ENCODE results near the gene TBX5. TPM values are rescaled to one million over a fixed set of nuclear protein-coding genes. Genes with fewer than 3 reads are reported as not detected.

The TBX5 gene
- total RNA-seq, 2 experiments from 2014 or later = not detected

DNA sequence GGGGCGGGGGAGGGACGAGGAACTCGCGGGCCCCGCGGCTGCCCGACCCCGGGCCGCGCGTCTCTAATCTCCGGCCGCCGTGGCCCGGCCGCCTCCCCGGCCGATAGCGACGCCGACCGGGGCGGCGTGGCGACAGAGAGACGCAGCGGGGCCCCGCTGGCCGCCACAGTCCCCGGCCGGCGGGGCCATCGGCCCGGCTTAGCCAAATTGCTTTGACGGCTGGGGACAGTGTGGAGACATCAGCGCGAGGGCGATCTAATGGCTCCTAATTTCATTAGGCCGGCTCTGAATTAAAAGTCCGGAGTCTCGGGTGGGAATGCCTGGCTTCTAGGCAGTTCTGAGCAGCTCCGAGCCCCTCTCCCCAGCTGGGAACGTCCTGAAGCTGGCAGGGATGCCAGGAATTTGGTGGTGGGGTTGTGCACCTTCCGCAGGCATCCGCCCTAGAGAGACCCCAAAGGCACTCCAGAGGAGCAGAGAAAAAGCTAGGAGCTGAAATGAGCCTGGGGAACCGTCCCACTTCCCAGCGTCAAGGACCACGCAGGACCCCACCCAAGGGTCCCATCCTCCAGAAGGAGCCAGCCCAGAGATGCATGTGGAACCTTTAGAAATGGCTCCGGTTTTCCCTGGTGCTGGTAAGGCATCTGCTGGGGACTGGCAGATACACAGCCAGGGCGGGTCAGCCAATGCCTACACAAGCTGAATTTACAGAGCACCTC, 9.6 kb downstream of the TBX5 start:
- H3K27ac Mint-ChIP-seq = no peak overlapping the region
- H3K27me3 Mint-ChIP-seq = peaks cover 80% of the 10 kb centered on the region
- H3K9me3 Mint-ChIP-seq = no peaks in the 10 kb centered on the region
- no peaks in the 10 kb centered on the region for H3K36me3 Mint-ChIP-seq (ENCODE audit: low read depth)
- peaks cover 4% of the 10 kb centered on the region for H3K4me1 Mint-ChIP-seq (ENCODE audit: low read depth)
- H3K4me3 Mint-ChIP-seq = no peak overlapping the region
- ChIA-PET POLR2A (interaction anchor here (0.7 kb wide), 1 partner anchor 12 kb away, joined by 3 read pairs; no protein-coding TSS in a partner anchor), CTCF (no interaction called here)
- DNase-seq = no peak
- intact Hi-C loops (cut with micrococcal nuclease) = no loop called here
- no peak for ATAC-seq
- TF ChIP-seq, protein P1, sequence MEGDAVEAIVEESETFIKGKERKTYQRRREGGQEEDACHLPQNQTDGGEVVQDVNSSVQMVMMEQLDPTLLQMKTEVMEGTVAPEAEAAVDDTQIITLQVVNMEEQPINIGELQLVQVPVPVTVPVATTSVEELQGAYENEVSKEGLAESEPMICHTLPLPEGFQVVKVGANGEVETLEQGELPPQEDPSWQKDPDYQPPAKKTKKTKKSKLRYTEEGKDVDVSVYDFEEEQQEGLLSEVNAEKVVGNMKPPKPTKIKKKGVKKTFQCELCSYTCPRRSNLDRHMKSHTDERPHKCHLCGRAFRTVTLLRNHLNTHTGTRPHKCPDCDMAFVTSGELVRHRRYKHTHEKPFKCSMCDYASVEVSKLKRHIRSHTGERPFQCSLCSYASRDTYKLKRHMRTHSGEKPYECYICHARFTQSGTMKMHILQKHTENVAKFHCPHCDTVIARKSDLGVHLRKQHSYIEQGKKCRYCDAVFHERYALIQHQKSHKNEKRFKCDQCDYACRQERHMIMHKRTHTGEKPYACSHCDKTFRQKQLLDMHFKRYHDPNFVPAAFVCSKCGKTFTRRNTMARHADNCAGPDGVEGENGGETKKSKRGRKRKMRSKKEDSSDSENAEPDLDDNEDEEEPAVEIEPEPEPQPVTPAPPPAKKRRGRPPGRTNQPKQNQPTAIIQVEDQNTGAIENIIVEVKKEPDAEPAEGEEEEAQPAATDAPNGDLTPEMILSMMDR (IDR thresholded peaks at IDR 0.05) = no peak

DNA sequence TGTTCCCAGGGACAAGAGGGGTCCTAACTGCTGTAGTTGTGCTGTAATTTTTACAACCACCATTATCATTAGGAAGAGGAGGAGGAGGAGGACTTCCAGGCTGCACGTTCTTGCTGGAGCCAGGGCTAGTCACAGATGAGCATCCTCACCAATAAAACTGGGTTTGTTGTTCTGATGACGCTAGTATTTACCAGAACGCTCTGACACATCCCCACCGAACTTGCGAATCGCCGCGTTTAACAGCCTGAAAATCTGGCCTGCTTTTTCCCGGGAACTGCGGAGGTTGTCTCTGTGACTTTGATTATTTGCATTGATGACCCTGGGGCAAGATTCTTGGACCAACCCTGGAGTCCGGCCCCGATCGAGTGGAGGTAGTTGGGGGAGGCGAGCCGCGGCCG, 10.2 kb downstream of the TBX5 start:
- no peaks in the 10 kb centered on the region for H3K36me3 Mint-ChIP-seq (ENCODE audit: low read depth)
- intact Hi-C loops (cut with micrococcal nuclease) = no loop called here
- POLR2A ChIA-PET = no interaction called here

DNA sequence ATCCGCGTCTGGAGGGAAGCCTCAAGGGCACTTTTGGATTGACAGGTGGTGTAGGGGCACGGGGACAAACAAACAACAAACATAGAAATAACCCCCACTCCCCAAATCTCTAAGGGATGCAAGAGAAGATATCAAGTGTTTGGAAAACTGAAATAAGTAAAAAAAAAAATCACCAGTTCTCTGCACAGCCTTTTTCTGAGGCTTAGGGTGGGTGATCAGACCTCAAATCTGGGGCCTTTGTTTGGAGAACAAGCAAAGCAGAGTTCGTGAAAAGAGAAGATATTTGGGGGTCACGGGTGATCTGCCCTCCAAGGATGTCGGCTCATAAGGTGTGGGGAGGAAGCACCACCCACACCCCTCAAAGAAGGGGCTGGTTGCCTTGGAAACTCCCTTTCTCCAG, 10.7 kb downstream of the TBX5 start:
- no peaks in the 10 kb centered on the region for H3K36me3 Mint-ChIP-seq (ENCODE audit: low read depth)
- CTCF ChIA-PET = no interaction called here
- H3K4me3 Mint-ChIP-seq = no peak overlapping the region
- DNase-seq = no peak
- peaks cover 80% of the 10 kb centered on the region for H3K27me3 Mint-ChIP-seq
- TF ChIP-seq, protein P1 (IDR thresholded peaks at IDR 0.05) = no peak
- H3K9me3 Mint-ChIP-seq = no peaks in the 10 kb centered on the region
- no peak for ATAC-seq
- intact Hi-C loops (cut with micrococcal nuclease) = no loop called here
- POLR2A ChIA-PET = no interaction called here
- H3K27ac Mint-ChIP-seq = no peak overlapping the region
- peaks cover 4% of the 10 kb centered on the region for H3K4me1 Mint-ChIP-seq (ENCODE audit: low read depth)

More for the DNA sequence above, 10.2 kb downstream of the TBX5 start:
- no peak overlapping the region for H3K27ac Mint-ChIP-seq
- H3K4me1 Mint-ChIP-seq (ENCODE audit: low read depth) = peaks cover 4% of the 10 kb centered on the region
- H3K4me3 Mint-ChIP-seq = no peak overlapping the region
- no peaks in the 10 kb centered on the region for H3K9me3 Mint-ChIP-seq
- ATAC-seq = no peak
- TF ChIP-seq, protein P1 (IDR thresholded peaks at IDR 0.05) = no peak
- CTCF ChIA-PET = no interaction called here
- peaks cover 80% of the 10 kb centered on the region for H3K27me3 Mint-ChIP-seq
- DNase-seq = no peak

DNA sequence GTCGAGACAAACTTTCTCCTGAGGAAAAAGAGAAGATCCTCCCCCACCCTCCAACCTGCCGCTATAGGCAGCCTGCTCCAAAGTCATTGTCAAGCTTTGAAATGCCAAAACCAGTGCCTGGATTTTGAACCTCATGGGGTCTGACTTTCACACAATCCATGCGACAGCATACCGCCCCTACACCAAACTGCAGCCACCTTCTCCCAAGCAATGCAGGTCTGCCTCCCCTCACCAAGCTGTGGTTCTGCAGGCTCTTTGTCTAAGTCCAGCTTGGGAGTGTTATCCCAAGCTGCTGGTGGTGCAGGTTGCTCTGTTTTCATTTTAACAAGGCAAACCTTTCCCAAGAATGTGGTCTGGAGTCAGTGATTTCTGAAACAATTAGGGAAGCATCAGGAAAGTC, 12.4 kb downstream of the TBX5 start:
- Mint-ChIP-seq H3K9me3 (no peaks in the 10 kb centered on the region), H3K27me3 (peaks cover 67% of the 10 kb centered on the region), H3K4me1 (ENCODE audit: low read depth) (peaks cover 4% of the 10 kb centered on the region), H3K27ac (no peak overlapping the region), H3K4me3 (no peak overlapping the region), H3K36me3 (ENCODE audit: low read depth) (no peaks in the 10 kb centered on the region)
- no peak for DNase-seq
- intact Hi-C loops (cut with micrococcal nuclease) = no loop called here
- no peak for ATAC-seq
- POLR2A ChIA-PET = no interaction called here
- CTCF ChIA-PET = no interaction called here
- TF ChIP-seq, protein P1 (IDR thresholded peaks at IDR 0.05) = no peak

DNA sequence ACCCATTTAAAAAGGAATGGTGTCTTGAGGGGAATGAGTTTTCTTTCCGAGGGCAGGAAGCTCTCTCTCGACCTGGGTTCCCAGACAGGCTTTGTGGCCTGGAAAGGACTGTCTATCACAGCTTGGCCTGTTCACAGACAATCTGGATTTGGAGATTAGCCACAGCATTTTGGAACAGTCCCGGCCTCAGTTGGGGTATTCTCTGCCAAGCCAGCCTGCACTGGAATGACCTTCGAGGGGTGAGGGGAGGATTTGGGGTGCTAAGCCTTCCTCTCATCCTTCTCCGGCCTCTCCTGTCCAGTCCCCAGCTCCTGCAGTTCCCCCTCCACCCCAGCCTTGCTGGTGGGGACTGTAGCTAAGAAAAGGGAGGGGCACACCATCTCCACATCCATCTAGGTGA, 13.0 kb downstream of the TBX5 start:
- H3K27ac Mint-ChIP-seq = no peak overlapping the region
- POLR2A ChIA-PET = no interaction called here
- H3K27me3 Mint-ChIP-seq = peaks cover 61% of the 10 kb centered on the region
- intact Hi-C loops (cut with micrococcal nuclease) = no loop called here
- no peak for ATAC-seq
- peaks cover 4% of the 10 kb centered on the region for H3K4me1 Mint-ChIP-seq (ENCODE audit: low read depth)
- no peaks in the 10 kb centered on the region for H3K36me3 Mint-ChIP-seq (ENCODE audit: low read depth)
- CTCF ChIA-PET = no interaction called here
- no peak for DNase-seq
- TF ChIP-seq, protein P1 (IDR thresholded peaks at IDR 0.05) = no peak
- H3K4me3 Mint-ChIP-seq = no peak overlapping the region
- H3K9me3 Mint-ChIP-seq = no peaks in the 10 kb centered on the region
